ENCODE results near the gene FERMT3.

The FERMT3 gene

DNA sequence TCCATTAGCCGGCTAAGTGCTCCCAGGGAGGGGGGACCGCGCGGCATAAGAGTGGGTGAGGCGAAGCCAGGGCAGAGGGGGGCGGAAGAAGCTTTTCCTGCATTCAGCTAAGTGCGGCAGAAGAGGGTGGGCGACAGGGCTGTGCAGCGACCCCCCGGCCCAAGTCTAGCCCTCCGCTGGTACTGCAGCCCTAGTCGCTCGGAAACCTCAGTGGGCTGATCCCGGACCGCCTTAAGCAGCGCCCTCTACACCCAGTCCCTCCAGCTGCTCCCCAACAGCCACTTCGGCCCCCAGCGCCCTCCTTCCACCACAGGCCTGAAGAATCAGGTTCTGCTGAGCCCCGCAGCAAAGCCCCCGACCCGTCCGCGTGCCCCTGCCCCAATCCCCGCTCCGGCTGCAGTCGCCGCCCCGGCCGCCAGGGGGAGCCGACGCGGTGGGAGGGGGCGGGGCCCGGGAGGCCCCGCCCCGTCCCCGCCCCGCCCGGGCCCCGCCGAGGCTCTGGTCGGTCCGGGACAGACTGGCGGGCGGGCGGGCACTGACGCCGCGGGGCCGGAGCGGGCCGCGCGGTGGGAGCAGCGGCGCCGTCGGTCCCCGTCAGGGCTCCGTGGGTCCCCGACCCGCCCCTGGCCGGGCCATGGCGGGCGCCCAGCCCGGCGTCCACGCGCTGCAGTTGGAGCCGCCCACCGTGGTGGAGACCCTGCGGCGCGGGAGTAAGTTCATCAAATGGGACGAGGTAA is 44.7 kb downstream of the FERMT3 start, which contains the start of gene PLCB3:
PLCB3 (plus strand) TSS at position 515 of the 737 bp plus-strand sequence; CDS start at position 635, 120 bp downstream.
- DNase-seq, result no peak

GRCh38 chr11:64251753-64252002 is 45.2 kb downstream of the FERMT3 start:
- DNase-seq, result no peak

GRCh38 chr11:64252003-64252872 is 45.7 kb downstream of the FERMT3 start:
- no peak for DNase-seq

DNA sequence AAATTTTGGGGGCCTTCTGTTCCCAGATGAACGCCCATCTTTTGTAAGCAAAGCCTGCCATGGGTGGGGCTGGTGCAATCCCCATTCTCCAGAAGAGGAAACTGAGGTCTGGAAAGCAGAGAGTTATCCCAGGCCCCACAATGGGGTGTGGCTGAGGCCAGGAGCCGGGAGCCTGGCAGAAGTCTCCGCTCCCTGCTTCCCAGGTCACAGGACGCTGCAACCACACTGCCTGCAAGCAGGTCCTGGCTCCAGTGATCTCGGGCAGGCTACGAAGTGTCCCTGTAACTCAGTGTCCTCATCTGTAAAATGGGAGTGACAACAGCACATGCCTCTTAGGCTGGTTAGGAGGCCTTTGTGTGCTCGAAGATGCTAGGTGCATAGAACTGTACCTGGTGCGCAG is 46.5 kb downstream of the FERMT3 start:
- DNase-seq, result no peak

DNA sequence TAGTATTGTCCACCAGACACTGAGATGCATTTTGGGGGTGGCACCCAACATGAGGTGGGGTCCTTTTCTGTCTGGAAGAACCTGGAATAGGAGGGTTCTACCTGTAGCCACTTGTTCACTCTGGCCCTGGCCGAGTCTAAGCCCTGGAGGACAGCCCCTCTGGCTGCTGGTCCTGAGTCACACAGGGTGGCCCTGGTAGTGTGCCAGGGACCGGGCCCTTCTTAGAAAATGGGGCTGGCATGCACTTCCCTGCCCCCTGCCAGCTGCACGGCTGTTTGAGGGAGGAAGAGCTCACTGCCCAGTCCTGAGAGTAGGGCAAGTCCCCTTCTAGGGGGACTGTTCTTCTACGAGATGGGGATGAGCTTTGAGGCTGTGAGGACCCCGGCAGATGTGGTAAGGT is 47.0 kb downstream of the FERMT3 start:
- DNase-seq, result no peak

DNA sequence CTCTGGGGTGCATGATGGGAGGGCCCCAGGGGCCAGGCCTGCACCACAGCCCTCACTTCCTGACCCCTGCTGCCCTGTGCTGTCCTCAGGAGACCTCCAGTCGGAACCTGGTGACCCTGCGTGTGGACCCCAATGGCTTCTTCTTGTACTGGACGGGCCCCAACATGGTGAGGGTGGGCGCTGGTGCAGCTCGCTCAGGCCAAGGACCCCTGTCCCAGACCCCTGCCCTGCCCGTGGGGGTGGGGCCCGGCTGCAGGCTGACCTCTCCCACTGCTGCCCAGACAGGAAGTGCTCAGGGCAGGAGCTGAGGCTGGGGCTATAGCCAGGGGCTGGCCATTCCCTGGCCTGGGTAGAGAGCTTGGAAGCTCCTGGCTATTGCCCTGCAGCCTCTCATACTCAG is 47.8 kb downstream of the FERMT3 start:
- no peak for DNase-seq

DNA sequence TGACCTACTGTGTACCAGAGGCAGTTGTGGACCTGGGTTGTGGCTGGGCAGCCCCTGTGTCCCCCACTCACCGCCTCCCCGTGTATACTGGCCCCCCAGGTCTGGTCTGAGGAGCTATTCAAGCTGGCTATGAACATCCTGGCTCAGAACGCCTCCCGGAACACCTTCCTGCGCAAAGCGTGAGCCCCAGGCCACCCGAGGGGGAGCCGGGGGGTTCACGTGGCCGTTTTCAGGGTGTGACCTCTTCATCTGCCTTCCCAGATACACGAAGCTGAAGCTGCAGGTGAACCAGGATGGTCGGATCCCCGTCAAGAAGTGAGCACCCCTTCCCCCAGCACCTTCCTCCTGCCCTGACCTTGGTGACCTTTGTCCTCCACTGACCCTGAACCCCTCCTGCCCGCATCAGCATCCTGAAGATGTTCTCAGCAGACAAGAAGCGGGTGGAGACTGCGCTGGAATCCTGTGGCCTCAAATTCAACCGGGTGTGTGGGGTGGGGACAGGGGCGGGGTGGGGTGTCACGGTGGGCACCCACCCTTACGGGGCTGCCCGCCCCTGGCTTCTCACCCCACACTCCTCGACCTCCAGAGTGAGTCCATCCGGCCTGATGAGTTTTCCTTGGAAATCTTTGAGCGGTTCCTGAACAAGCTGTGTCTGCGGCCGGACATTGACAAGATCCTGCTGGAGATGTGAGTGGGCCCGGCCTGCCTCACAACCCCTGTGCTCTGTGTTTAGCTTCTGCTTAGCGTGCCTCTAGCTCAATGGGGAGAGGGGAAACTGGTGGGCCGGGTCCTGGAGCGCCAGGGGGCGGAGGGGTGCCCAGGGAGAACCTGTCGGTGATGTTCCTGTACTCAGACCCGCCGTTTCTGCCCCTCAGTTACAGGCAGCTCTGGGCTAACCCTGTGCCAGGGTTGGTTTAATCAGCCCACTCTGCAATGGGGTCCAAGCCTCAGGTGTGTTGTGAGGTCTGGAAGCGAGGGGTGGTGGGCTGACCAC is 48.9 kb downstream of the FERMT3 start:
- DNase-seq, result no peak

DNA sequence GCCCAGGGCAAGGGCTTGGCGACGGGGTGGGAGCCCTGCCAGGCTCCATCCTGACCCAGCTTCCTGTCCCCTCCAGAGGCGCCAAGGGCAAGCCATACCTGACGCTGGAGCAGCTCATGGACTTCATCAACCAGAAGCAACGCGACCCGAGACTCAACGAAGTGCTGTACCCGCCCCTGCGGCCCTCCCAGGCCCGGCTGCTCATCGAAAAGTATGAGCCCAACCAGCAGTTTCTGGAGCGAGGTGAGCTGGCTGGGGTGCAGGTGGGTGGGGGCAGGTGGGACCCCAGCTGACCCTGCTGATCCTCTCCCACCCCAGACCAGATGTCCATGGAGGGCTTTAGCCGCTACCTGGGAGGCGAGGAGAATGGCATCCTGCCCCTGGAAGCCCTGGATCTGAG is 49.8 kb downstream of the FERMT3 start:
- no peak for DNase-seq

GRCh38 chr11:64258356-64258755 is 51.8 kb downstream of the FERMT3 start:
- DNase-seq, result no peak

GRCh38 chr11:64258946-64259532 is 52.5 kb downstream of the FERMT3 start:
- no peak for DNase-seq

DNA sequence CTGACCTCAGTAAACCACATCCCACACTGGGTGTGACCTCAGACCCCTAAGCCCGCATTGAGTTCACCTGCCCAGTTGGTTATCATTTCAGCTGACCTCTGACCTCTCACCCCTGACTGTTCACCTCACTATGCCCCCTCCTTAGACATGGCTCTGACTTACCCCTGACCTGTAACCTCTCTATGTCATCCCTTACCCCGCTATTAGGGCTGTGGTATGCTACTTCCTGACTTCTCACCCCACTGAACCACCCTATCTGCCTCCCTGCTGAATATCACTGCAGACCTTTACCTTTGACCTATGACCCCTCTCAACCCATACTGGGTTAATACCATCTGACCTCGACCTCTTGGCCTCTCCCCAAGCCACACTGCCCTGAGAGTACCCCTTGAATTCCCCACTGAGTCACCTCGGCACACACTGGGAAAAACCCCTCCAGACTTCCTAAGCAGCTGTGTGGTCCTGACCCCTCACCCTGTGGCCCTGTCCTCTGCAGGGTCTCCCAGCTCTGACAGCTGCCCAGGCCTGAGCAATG is 53.1 kb downstream of the FERMT3 start:
- no peak for DNase-seq

GRCh38 chr11:64260147-64260708 is 53.7 kb downstream of the FERMT3 start:
- no peak for DNase-seq

- no peak for DNase-seq
These were observed 55.1 kb downstream of the FERMT3 start for GRCh38 chr11:64261556-64262080.

GRCh38 chr11:64262271-64263002 is 55.9 kb downstream of the FERMT3 start:
- DNase-seq, result no peak

DNA sequence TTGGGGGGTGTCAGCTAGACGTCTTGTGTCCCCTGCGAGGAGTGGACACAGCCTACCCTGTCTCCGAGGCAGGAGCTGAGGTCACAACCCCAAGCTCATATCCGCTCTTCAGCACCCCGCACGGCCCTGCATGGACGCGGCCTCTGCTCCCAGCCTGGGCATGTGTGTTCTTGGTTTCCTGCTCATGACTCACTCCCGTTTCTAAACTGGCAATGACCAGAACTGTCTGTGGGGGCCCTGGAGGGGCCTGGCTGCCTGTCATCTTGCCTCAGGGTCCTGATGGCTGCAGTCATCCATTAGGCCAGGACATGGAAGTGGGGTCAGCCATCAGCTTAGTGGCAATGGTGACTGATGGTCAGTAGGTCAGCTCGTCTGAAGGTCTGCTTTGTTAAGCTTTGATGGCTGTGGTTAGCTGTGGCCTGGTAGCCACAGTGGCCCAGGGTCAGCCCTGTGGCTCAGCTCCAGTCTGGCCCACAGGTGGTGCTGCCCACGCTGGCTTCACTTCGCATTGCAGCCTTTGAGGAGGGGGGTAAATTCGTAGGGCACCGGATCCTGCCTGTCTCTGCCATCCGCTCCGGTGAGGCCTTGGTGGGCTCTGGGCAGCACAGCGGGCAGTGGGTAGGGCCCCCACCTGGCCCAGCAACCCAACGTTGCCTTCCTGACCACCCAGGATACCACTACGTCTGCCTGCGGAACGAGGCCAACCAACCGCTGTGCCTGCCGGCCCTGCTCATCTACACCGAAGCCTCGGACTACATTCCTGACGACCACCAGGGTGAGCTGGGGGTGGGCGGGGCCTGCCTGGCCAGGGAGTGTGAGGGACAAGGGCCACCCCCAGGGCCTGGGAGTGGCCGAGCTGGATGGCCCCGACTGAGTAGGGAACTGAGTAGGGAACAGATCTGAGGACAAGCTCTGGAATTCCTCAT is 56.8 kb downstream of the FERMT3 start:
- DNase-seq, result no peak

DNA sequence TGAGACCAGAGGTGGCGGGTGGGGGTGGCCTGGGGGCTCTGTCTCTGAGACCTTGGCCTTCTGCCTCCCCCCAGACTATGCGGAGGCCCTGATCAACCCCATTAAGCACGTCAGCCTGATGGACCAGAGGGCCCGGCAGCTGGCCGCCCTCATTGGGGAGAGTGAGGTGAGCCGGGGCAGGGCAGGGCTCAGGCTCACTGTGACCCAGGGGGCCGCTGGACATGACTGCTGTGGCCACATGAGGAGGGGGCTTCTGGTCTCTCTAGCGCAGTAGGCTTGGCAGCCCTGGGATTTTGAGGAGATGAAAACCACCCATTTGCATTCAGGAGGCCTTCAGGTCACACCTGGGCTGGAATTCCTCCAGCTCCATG is 57.4 kb downstream of the FERMT3 start:
- DNase-seq, result no peak

GRCh38 chr11:64264371-64264852 is 57.9 kb downstream of the FERMT3 start:
- no peak for DNase-seq

DNA sequence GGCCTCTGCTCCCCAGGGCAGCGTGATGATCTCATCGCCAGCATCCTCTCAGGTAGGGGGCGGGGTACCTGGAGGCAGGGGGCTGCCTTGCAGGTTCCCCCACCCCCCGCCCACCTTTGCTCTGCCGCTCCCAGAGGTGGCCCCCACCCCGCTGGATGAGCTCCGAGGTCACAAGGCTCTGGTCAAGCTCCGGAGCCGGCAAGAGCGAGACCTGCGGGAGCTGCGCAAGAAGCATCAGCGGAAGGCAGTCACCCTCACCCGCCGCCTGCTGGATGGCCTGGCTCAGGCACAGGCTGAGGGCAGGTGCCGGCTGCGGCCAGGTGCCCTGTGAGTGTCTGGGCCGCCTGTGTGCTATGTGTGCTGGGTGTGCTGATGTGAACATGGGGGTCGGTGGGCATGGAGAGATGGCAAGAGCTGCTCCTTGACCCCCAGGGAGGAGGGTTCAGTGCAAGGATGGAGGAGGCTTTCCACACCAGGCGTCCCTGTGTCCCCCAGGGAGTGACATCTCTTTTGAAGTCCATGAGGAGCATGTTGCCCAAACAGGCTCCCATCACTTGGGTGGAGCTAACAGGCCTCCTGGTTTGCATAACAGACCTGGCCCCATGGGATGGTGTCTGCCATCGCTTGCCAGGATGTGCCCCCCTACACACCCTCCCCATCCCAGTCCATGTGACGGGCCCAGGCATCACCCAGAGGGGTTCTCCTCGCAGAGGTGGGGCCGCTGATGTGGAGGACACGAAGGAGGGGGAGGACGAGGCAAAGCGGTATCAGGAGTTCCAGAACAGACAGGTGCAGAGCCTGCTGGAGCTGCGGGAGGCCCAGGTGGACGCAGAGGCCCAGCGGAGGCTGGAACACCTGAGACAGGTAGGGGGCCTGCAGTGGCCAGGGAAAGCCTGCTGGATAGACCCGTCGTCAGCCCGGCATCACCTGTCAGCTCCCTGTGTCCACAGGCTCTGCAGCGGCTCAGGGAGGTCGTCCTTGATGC is 58.9 kb downstream of the FERMT3 start:
- no peak for DNase-seq

DNA sequence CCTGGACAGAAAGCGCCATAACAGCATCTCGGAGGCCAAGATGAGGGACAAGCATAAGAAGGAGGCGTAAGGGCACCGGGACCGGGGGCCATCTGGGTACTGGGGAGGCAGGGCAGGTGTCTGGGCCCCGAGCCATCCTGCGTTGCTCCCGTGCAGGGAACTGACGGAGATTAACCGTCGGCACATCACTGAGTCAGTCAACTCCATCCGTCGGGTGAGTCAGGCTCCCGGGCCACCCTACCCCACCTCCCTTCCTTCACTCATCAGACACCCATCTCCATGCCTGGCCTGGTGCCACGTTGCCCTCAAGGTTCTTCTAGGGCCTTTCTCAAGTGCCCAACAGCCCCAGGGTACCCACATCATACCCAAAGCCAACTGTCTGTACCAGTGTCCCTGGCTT is 59.8 kb downstream of the FERMT3 start:
- DNase-seq, result no peak

All from NCI-H2029 treated with DMSO at 0.1 percent for 48 hours (cell line).